Subcutaneous adipose tissue (tissue), 4 donors: ENCODE results near the gene DNAJB13. TPM values are rescaled to one million over a fixed set of nuclear protein-coding genes. Genes with fewer than 3 reads are reported as not detected.

Source experiments
- total RNA-seq, 4 donors: library from RNA; depleted of rRNA; stranded (reverse); fragments of >200 nt; gene quantifications; one replicate each; pipeline ENCODE4 v1.1.0, GENCODE V29; 2016
- TF ChIP-seq, protein P1 (sequence below): fragments of 450-650 bp; IDR thresholded peaks from one replicate; pipeline ENCODE4 v1.5.1; 2016; ENCODE audit warnings: low read depth, mild to moderate bottlenecking, control low read depth, antibody characterized with exemption, moderate library complexity

Gene DNAJB13, protein sequence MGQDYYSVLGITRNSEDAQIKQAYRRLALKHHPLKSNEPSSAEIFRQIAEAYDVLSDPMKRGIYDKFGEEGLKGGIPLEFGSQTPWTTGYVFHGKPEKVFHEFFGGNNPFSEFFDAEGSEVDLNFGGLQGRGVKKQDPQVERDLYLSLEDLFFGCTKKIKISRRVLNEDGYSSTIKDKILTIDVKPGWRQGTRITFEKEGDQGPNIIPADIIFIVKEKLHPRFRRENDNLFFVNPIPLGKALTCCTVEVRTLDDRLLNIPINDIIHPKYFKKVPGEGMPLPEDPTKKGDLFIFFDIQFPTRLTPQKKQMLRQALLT
- not detected for total RNA-seq

DNA sequence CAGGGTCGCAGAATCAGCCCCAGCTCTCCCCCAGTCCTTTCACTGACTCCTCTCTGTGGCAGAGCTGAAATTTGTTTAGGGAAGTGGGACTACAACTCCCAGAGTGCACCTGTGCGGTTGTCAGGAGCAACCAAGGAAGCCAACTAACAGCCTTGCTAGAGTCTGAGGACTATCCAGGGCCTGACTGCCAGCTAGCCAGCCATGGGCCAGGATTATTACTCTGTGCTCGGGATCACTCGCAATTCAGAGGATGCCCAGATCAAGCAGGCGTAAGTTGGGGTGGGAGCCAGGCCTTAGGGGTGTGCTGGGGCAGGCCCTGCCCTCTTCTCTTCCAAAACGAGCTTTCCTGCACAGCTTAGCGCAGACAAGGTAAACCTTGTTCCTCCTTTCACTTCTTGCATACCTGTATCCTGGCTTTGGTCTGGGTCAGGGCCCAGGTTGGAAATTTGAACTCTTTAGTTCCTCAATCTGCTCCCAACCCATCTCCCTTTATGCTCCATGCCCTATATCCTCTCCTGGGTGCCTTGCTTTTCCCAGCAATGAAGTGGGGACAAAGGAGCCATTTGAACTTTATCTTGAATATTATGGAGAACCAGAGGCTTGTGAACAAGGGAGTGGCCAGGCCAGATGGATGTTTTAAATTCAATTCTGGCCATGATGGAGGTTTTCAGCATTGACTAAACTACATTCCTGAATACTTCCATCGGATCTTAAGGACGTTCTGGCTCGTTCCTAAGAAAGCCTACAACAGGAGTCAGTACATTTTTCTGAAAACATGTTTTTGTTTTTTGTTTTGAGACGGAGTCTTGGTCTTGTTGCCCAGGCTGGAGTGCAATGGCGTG, at the start of gene DNAJB13:
Gene DNAJB13 (plus strand): TSS at position 158 of the 842 bp plus-strand sequence. CDS start 44 bp downstream, at position 202.
- TF ChIP-seq, protein P1, sequence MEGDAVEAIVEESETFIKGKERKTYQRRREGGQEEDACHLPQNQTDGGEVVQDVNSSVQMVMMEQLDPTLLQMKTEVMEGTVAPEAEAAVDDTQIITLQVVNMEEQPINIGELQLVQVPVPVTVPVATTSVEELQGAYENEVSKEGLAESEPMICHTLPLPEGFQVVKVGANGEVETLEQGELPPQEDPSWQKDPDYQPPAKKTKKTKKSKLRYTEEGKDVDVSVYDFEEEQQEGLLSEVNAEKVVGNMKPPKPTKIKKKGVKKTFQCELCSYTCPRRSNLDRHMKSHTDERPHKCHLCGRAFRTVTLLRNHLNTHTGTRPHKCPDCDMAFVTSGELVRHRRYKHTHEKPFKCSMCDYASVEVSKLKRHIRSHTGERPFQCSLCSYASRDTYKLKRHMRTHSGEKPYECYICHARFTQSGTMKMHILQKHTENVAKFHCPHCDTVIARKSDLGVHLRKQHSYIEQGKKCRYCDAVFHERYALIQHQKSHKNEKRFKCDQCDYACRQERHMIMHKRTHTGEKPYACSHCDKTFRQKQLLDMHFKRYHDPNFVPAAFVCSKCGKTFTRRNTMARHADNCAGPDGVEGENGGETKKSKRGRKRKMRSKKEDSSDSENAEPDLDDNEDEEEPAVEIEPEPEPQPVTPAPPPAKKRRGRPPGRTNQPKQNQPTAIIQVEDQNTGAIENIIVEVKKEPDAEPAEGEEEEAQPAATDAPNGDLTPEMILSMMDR: no peak

DNA sequence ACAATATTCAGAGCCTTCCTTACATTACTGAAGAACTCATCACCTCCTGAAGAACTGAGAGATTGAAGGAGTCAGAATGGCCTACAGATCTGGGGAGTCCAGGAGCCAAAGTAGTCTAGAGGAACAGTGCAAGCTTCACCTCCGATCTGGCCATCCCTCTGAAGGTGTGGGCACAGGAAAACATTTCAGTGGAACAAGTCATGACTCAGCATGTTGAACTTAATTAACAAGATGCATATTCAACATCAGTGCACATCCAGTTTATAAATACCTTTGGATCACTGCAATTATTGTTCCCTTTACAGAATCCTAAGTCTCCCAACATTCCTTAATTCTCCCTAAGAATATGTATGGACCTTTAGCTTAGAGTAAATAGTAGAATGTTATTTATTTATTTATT, 48.5 kb upstream of the DNAJB13 start:
- TF ChIP-seq, protein P1: no peak

DNA sequence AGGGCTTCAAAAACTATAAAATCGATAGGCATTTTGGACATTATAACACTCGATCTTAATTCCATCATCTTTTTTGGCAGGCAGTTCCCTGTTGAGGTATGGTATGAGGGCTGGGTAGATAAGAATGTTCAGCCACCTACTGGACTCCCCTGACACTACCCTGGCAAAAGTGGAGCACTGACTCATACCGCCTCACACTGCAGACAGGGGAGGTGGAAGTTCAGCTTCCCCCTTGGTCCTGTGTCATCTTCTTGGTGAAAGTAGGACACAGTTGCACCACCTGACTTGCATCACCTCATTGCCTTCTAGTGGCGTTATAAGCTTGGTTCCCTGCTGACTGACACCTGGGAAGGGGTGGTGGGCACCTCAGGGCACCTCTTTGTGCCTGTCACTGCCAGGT, 43.6 kb upstream of the DNAJB13 start:
- TF ChIP-seq, protein P1: no peak

DNA sequence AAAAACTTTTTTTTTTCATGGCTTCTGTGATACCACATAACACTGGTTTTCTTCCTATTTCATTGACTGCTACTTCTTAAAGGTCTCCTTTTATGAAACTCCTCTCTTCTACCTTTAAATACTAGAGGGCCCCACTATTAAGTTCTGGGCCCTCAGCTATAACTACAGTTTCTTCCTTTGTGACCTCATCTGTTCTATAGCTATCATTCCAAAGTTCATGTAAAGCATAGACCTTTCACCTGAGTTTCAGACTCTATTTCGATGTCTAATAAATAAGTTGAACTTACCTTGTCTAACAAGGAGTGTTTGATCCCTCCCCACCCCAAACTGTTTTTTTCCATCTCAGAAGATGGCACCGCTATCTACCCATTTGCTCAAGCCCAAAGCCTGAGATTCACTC, 38.8 kb upstream of the DNAJB13 start:
- TF ChIP-seq, protein P1: no peak

DNA sequence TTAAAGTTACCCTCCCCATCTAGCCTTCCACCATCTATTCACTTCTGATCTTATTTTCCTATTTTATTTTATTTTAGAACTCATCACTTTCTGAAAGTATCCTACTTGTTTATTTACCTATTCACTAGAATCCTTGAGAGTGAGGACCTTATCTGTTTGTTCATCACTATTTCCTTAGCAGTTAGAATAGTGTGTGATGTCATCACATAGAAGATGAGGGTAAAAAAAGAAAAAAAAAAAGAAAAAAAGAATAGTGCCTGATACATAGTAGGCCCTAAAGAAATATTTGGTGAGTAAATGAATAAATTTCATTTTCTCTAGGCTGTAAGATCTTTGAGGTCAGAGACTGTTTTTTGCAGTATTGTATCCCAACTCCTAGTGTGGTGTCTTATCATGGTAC, 37.4 kb upstream of the DNAJB13 start:
- TF ChIP-seq, protein P1: no peak

DNA sequence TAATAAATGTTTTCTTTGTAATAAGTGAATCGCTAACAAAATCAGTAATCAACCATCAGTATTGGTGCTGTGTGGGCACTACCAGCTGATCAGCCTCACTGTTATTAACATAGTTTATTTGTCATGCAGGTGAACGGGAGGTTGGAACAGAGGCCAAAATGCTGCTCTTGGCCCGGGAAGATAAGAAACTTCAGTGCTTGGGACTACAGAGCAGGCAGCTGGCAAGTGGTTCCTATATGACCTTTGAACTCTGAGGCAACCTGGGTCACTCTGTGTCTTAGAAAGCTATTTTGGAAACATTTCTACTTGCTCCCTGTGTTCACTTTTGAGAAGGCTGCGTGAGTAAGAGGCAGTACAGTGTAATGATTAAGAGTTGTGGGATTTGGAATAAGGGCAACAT, 36.5 kb upstream of the DNAJB13 start:
- TF ChIP-seq, protein P1: no peak

DNA sequence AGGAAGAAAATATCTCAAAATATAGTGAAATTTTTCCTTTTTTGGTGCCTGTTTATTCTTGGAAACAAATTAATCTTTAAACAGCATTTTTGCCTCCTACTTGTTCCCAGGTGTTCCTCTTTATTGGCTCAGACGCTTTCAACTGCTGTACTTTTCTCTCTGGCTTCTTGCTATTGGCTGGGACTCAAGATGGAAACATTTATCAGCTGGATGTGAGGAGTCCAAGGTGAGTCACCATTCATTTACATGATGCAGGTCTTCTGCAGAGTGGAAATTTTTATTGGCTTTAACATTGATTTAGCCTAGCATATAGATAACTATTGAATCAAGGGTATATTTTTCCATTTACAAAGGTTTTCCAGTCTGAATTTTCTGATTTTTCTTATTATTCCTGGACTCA, 34.4 kb upstream of the DNAJB13 start:
- TF ChIP-seq, protein P1: no peak
